ENCODE results near the gene PLSCR4. TPM values are rescaled to one million over a fixed set of nuclear protein-coding genes. Genes with fewer than 3 reads are reported as not detected.

The PLSCR4 gene
- polyA plus RNA-seq, 6 donors from 2014 or later: not detected

- H3K4me1 Mint-ChIP-seq: no peaks in the 10 kb centered on the region
- no peak for ATAC-seq (ENCODE audit: low read depth in 2 of 2)
- H3K36me3 Mint-ChIP-seq: no peaks in the 10 kb centered on the region
- DNase-seq: no peak
- H3K9me3 Mint-ChIP-seq: no peaks in the 10 kb centered on the region
- H3K27me3 Mint-ChIP-seq: no peaks in the 10 kb centered on the region
- H3K4me3 Mint-ChIP-seq: no peak overlapping the region
- H3K27ac Mint-ChIP-seq: no peak overlapping the region
Measured at GRCh38 chr3:146199762-146200161, 51.1 kb downstream of the PLSCR4 start.

- Mint-ChIP-seq H3K4me1 (no peaks in the 10 kb centered on the region), H3K9me3 (no peaks in the 10 kb centered on the region), H3K27me3 (no peaks in the 10 kb centered on the region), H3K36me3 (no peaks in the 10 kb centered on the region), H3K4me3 (no peak overlapping the region), H3K27ac (no peak overlapping the region)
- DNase-seq (no peak), ATAC-seq (ENCODE audit: low read depth in 2 of 2) (no peak)
Measured at GRCh38 chr3:146196789-146197188, 54.1 kb downstream of the PLSCR4 start.

GRCh38 chr3:146195605-146196004 lies 55.3 kb downstream of the PLSCR4 start:
- Mint-ChIP-seq H3K27me3 (no peaks in the 10 kb centered on the region), H3K36me3 (no peaks in the 10 kb centered on the region), H3K4me1 (no peaks in the 10 kb centered on the region), H3K9me3 (no peaks in the 10 kb centered on the region), H3K27ac (no peak overlapping the region), H3K4me3 (no peak overlapping the region)
- ATAC-seq (ENCODE audit: low read depth in 2 of 2): no peak
- DNase-seq: no peak

- DNase-seq: no peak
- Mint-ChIP-seq H3K27me3 (no peaks in the 10 kb centered on the region), H3K4me1 (no peaks in the 10 kb centered on the region), H3K36me3 (no peaks in the 10 kb centered on the region), H3K27ac (no peak overlapping the region), H3K9me3 (no peaks in the 10 kb centered on the region), H3K4me3 (no peak overlapping the region)
- ATAC-seq (ENCODE audit: low read depth in 2 of 2): no peak
Measured at GRCh38 chr3:146195030-146195429, 55.9 kb downstream of the PLSCR4 start.

- Mint-ChIP-seq H3K27ac (no peak overlapping the region), H3K9me3 (no peaks in the 10 kb centered on the region), H3K4me3 (no peak overlapping the region), H3K36me3 (no peaks in the 10 kb centered on the region), H3K27me3 (peaks cover 4 to 8% (median 6%) of the 10 kb centered on the region in 3 donors), H3K4me1 (no peaks in the 10 kb centered on the region)
- DNase-seq: no peak
- no peak for ATAC-seq (ENCODE audit: low read depth in 2 of 2)
Measured at GRCh38 chr3:146191051-146191450, 59.9 kb downstream of the PLSCR4 start.

- no peaks in the 10 kb centered on the region for H3K9me3 Mint-ChIP-seq
- H3K27ac Mint-ChIP-seq: no peak overlapping the region
- H3K4me3 Mint-ChIP-seq: no peak overlapping the region
- H3K27me3 Mint-ChIP-seq: peaks cover 4 to 8% (median 6%) of the 10 kb centered on the region in 3 donors
- no peaks in the 10 kb centered on the region for H3K4me1 Mint-ChIP-seq
- H3K36me3 Mint-ChIP-seq: no peaks in the 10 kb centered on the region
- DNase-seq: peak; percentile 7
- peak; percentile 35 to 62 for ATAC-seq (ENCODE audit: low read depth in 2 of 2)
Measured at GRCh38 chr3:146189519-146190173, 61.3 kb downstream of the PLSCR4 start.

- DNase-seq: no peak
- H3K4me1 Mint-ChIP-seq: no peaks in the 10 kb centered on the region
- peaks cover 0 to 2% (median 0%) of the 10 kb centered on the region in 7 donors for H3K9me3 Mint-ChIP-seq
- no peak for ATAC-seq (ENCODE audit: low read depth in 2 of 2)
- no peaks in the 10 kb centered on the region for H3K36me3 Mint-ChIP-seq
- no peak overlapping the region for H3K27ac Mint-ChIP-seq
- peaks cover 4 to 8% (median 6%) of the 10 kb centered on the region in 3 donors for H3K27me3 Mint-ChIP-seq
- H3K4me3 Mint-ChIP-seq: no peak overlapping the region
Measured at GRCh38 chr3:146187334-146187950, 63.5 kb downstream of the PLSCR4 start.

- ATAC-seq (ENCODE audit: low read depth in 2 of 2): no peak
- H3K27ac Mint-ChIP-seq: no peak overlapping the region
- H3K4me3 Mint-ChIP-seq: no peak overlapping the region
- H3K27me3 Mint-ChIP-seq: peaks cover 1 to 3% (median 2%) of the 10 kb centered on the region in 3 donors
- no peaks in the 10 kb centered on the region for H3K4me1 Mint-ChIP-seq
- H3K9me3 Mint-ChIP-seq: peaks cover 0 to 2% (median 0%) of the 10 kb centered on the region in 7 donors
- no peak for DNase-seq
- H3K36me3 Mint-ChIP-seq: no peaks in the 10 kb centered on the region
Measured at GRCh38 chr3:146184241-146185015, 66.5 kb downstream of the PLSCR4 start.

- no peak overlapping the region for H3K4me3 Mint-ChIP-seq
- no peak overlapping the region for H3K27ac Mint-ChIP-seq
- no peak for ATAC-seq (ENCODE audit: low read depth in 2 of 2)
- no peak for DNase-seq
- peaks cover 0 to 2% (median 0%) of the 10 kb centered on the region in 7 donors for H3K9me3 Mint-ChIP-seq
- H3K4me1 Mint-ChIP-seq: no peaks in the 10 kb centered on the region
- H3K36me3 Mint-ChIP-seq: no peaks in the 10 kb centered on the region
- no peaks in the 10 kb centered on the region for H3K27me3 Mint-ChIP-seq
Measured at GRCh38 chr3:146181216-146181615, 69.7 kb downstream of the PLSCR4 start.

- Mint-ChIP-seq H3K4me1 (no peaks in the 10 kb centered on the region), H3K27me3 (no peaks in the 10 kb centered on the region), H3K9me3 (peaks cover 0 to 2% (median 0%) of the 10 kb centered on the region in 7 donors), H3K27ac (no peak overlapping the region), H3K4me3 (no peak overlapping the region), H3K36me3 (no peaks in the 10 kb centered on the region)
- no peak for DNase-seq
- no peak for ATAC-seq (ENCODE audit: low read depth in 2 of 2)
Measured at GRCh38 chr3:146180376-146180775, 70.5 kb downstream of the PLSCR4 start.

- ATAC-seq (ENCODE audit: low read depth in 2 of 2) (no peak), DNase-seq (no peak)
- Mint-ChIP-seq H3K9me3 (peaks cover 0 to 2% (median 0%) of the 10 kb centered on the region in 7 donors), H3K4me3 (no peak overlapping the region), H3K27ac (no peak overlapping the region), H3K4me1 (no peaks in the 10 kb centered on the region), H3K36me3 (no peaks in the 10 kb centered on the region), H3K27me3 (peaks cover 0 to 3% (median 0%) of the 10 kb centered on the region in 3 donors)
Measured at GRCh38 chr3:146178006-146178689, 72.8 kb downstream of the PLSCR4 start.

- Mint-ChIP-seq H3K36me3 (no peaks in the 10 kb centered on the region), H3K9me3 (peaks cover 0 to 4% (median 0%) of the 10 kb centered on the region in 7 donors), H3K27ac (no peak overlapping the region), H3K4me3 (no peak overlapping the region), H3K4me1 (no peaks in the 10 kb centered on the region), H3K27me3 (peaks cover 0 to 10% (median 5%) of the 10 kb centered on the region in 3 donors)
- ATAC-seq (ENCODE audit: low read depth in 2 of 2): no peak
- no peak for DNase-seq
Measured at GRCh38 chr3:146177519-146177918, 73.4 kb downstream of the PLSCR4 start.

GRCh38 chr3:146177072-146177471 lies 73.8 kb downstream of the PLSCR4 start:
- Mint-ChIP-seq H3K36me3 (no peaks in the 10 kb centered on the region), H3K27me3 (peaks cover 2 to 10% (median 5%) of the 10 kb centered on the region in 3 donors), H3K4me3 (no peak overlapping the region), H3K9me3 (peaks cover 0 to 4% (median 0%) of the 10 kb centered on the region in 7 donors), H3K27ac (no peak overlapping the region), H3K4me1 (no peaks in the 10 kb centered on the region)
- ATAC-seq (ENCODE audit: low read depth in 2 of 2) (no peak), DNase-seq (no peak)
